ENCODE measurements around the gene COX17.
"Not testable (repeated sequence)": the region's sequence is repeated elsewhere in the genome, so short reads cannot be mapped to it uniquely, and the experiment has no call there.

The COX17 gene, protein sequence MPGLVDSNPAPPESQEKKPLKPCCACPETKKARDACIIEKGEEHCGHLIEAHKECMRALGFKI

DNA sequence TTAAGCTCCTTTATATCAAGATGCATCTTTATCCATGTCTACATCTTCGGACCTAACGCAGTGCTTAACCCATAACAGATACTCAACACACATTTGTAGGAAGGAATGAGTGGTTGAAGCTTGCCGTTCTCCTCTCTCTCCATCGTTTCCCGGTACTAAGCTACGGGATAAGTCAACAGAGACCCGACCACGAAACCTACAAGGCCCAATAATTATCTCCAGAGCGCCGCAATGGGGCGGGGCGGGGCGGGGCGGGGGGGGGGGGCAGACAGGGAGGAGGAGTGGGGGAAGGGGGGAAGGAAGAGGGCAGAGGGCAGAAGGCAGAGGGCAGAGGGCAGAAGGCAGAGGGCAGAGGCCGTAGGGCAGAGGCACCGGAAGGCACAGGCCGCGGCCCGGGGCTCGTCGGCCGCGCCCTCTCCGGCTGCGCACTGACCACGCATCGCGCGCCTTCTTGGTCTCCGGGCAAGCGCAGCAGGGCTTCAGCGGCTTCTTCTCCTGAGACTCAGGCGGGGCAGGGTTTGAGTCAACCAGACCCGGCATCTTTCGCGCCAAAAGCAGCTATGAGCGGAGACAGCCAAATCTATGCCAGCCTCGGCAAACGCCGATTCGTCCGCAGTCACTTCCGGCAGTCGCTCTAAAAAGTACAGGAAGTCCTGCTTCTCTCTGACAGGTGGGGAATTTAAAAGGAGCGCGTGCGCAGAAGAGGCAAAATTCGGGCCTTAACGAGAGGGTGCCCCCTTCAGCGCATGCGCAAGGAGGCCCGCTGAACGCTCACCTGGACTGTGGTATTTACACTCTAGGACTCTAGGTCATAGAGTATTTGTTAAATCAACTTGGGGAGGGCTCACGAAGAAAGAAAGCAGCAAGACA is at the start of gene COX17:
COX17 (minus strand) TSS at position 636 of the 870 bp plus-strand sequence; CDS start at position 540, 96 bp downstream.
- DNase-seq (ENCODE audit: low read depth), result peak; percentile 89

DNA sequence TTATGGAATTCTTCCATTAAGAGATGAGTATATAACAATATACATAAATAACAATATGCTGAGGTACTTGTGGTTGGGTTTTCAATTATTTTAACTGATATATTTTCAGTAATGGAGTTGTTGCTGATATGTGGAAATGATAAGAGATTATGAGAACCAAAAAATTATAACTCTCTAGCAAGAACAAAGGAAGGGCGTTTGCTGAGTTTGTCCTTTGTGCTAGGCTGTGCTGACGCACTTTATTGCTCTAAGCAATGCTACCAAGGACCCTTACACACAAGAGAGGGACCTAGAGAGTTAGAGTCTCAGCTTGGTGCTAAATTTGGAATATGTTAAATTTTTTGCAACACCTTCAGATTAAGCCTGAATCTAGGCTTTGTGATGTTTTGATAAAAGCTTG is 49.7 kb upstream of the COX17 start:
- no peak for DNase-seq (ENCODE audit: low read depth)

DNA sequence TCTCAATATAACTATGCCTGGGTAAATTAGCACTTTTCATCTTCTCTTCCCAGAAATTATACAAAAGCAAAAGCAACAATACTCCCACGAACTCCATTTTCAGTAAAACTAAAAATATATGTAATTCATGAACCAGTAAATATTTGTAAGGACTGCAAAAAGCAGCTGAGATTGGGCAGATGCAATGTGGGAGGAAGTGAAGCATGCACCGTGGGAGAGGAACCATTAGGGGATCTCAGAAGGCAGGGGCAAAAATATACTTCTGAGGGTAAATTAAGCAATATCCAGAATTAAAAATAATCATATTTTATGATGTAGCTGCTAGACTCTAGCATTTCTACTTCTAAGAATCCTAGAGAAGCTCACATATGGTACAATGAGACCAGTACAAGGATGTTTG is 45.8 kb upstream of the COX17 start:
- DNase-seq (ENCODE audit: low read depth), result no peak

DNA sequence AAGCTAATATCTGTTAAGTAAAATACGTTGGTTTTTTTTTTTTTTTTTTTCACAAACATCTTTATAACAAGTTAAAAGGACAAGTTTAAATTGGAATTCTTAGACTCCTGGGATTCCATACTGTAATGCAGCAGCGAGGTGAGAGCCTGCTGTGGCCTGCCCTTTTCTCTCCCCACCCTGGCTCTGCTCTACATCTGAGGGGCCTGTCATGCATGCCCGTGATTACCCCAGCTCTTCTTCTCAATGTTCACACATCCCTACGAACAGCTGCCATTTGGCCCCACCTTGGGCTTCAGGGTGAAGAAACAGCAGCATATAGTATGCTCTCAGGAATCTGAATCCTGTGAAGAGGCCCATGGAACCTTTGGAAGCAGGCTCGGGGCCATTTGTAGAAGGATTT is 40.3 kb upstream of the COX17 start:
- no peak for DNase-seq (ENCODE audit: low read depth)

DNA sequence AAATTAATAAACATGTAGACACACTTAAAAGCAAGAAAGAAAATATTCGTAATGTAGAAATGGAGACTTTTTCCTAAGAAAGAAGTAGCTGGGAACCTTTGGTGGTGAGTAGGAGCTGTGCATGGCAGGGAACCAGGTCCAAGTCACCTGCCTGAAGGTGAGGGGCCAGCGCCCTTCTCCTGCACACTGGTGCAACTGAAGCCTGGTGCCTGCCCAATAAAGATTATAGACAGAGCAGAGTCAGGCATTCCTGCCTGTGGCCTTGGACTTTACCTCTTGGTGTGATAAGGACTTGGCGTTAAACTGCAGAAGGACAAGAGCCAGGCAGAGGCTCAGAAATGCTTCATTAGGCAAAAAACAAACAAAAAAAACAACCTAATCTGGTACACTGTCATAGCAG is 39.8 kb upstream of the COX17 start:
- DNase-seq (ENCODE audit: low read depth), result no peak

DNA sequence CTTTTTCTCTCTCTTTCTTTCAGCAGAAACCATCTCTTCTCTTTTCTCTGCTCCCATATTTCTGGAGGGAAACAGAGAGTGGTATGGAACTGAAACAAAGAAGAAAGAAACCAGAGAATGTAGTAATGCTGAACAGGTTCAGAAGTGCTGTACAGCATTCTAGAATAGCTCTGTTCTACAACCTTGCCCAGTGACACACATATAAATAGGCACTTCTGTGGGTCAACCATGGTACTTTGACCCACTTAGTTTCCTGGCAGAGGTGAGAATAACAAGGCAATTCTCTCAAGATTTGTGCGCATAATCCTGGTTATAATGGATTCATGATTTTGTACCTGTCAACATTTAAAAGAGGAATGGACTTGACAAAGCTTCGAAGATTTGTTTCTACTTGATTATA is 37.9 kb upstream of the COX17 start:
- no peak for DNase-seq (ENCODE audit: low read depth)

DNA sequence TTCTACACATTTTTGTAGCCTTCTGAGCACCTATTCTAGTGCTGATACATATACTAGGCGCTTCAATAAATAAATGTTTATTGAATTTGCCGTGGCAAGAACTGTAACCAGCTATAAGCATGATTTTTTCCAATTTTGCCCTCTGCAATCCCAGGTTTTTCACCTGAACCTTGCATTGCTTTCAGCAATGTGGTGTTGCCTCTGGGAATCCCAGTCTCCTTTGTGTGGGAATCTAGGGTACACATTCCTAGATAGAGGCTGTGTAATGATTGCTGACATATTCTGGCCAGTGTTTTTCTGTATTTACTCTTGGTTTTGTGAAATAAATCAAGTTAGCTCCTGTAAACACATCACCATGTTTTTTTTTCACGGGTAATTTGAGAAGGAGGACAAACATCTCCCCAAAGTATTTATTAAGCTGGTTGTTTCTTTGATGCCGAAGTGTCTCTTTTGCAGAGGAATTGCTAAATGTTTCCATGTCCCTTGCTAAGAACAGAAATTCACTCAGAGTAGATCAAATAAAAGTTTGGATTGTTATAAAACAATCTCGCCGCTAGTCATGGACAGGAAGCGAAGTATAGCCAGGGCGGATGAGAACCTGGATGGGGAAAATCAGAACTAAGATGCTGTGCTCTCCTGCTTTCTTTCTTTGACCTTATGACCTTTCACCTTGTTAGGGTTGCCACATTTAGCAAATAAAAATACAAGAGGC is 26.8 kb upstream of the COX17 start:
- DNase-seq (ENCODE audit: low read depth), result no peak

DNA sequence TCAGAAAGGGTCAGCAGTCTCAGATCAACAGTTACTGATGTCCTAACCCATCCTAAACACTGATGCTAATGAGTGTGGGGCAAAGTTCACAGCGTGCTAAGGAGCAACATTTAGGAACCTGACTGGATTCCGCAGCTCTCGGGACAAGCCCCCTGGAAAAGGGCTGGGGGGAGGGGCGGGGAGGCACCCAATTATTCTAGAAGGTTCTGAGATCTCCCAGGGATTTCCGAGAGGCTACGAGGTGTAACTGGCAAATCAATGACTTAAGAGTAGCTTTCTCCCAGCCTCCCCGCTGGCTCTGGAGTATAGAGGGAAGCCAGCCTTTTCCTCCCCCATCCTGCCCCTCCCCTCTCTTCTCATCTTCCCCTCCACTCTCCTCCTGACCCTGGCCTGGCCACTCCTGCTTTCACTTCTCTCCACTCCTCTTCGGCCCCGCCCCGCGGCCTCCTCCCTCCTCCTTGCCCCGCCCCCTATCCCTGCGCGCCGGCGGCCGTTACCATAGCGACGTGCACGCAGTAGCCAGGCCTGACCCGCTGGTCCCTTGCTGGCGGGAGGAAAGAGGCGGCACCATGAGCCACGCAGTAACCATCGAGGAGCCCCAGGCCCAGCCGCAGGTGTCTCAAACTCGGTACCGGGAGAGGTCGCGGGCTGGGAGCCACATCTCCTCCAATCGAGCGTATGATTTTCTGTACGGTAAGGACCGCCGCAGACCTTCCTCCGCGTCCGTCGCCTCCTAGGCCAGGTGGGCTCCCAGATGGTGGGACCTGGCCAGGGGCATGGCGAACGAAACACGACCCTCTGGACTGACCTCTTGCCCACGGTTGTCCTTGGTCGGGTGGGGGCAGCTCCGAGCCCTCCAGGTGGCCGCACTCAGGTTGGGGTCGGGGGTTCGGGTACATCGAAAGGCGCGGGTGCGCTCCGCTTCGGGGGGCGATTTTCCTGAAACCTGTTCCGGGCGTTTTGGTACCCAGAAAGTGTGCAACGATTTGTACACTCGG is 25.6 kb upstream of the COX17 start, which contains the start of gene CFAP91:
CFAP91 (plus strand) TSS at position 493 of the 998 bp plus-strand sequence; CDS start at position 570, 77 bp downstream.
- DNase-seq (ENCODE audit: low read depth), result peak; percentile 67

DNA sequence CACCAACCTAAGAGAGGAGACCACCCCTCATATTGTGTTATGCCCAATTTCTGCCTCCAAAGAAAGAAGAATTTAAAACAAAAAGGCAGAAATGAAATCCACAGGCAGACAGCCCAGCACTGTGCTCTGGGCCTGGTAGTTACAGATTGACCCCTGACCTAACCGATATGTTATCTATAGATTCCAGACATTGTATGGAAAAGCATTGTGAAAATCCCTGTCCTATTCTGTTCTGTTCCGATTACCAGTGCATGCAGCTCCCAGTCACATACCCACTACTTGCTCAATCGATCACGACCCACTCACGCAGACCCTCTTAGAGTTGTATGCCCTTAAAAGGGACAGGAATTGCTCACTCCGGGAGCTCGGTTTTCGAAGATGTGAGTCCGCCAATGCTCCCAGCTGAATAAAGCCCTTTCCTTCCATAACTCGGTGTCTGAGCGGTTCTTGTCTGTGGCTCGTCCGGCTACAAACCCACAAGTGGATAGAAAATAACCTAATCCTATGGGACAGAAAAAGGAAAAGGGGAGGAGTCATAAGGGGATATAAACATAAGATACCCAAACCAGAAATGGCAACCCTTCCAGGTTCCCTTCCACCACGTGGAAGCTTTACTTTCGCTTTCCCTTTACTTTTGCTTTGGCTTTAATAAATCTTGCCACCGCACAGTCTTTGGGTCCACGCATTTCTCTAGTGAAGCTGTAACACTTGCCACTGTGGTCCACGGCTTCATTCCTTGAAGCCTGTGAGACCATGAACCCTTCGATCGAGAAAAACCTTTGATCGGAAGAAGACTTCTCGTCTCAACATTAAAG is 23.9 kb upstream of the COX17 start:
- no peak for DNase-seq (ENCODE audit: low read depth)

DNA sequence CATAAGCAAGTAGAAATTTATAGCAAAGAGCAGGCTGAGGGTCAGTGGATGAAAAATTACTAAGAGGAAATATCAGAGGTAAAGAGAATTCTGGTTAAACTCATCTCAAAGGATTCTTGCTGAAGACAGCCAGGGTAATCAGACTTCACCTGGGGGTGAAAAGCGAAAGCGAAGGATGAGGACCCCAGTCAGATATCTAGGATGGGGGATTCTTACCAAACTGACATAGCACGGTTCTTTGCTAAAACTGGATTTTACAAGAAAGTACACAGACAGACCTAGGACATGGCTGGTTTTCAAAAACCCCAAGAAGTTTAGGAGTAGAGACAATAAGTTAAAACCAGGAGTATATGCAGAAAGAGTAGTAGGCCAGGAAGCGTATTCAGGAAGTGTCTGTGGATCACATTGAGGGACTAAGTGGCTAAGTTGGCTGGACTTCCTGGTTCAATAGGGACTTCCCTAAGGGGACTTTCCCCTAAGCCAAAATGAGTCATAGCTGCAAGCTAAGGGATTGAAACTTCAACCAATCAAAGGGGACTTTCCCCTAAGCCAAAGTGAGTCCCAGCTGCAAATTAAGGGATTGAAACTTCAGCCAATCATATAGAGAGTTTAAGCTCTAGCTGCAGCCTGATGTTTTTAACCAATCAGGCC is 23.2 kb upstream of the COX17 start:
- DNase-seq (ENCODE audit: low read depth), result no peak

DNA sequence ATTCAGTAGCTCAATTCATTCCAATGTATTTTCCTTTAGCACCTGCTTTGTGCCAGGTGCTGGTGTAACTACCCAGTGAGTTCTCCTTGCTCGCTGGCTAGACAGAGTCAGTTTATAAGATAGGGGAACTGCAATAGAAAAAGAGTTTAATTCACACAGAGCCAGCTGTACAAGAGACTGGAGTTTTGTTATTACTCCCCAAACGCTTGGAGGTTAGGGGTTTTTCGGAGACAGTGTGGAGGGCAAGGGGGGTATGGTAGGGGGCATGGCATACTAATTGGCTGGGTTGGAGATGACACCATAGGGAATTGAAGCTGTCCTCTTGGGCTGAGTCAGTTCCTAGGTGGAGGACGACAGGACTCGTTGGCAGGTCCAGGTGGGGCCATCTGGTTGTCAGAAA is 20.2 kb upstream of the COX17 start:
- no peak for DNase-seq (ENCODE audit: low read depth)

DNA sequence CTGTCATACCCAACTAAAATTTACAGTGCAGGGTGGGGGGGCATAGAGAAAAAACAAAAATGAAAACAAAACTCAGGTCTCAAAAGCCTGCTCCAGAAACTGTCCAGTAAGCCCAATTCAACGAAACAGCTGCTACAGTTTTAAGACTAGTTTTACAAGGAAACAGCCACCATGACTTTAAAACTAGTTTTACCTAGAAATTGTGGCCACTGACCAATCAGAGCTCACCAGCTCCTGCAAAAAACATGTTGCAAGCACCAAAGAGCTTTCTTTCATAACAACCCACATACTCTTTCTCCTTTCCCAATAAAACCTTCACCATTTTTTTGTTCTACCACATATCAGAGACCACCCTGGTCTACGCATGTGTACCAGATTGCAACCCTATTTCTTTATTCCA is 18.3 kb upstream of the COX17 start:
- no peak for DNase-seq (ENCODE audit: low read depth)

DNA sequence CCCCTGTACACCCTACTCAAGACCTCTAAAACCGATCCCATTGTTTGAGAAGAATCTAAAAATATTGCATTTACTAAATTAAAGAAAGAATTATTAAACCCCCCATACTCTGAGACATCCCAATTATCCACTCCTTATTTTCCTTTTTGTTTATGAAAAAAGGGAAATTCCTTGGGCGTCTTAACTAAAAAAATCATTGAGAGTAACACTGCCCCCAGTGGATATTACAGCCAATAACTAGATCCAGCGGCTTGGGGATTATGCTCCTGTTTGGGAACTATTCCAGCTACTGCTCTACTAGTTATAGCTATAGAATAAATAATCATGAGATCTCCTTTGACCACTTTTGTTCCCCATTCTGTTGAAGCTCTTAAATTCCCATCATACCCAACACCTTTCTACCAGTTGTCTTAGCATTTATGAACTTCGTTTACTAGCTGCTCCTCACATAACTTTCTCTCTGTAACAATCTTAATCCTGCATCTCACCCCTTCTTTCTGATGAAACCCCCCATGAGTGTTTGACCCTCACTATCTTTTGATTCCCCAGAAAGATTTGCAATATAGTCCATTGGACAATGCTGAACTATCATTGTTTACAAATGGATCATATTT is 12.9 kb upstream of the COX17 start:
- DNase-seq (ENCODE audit: low read depth), result no peak

DNA sequence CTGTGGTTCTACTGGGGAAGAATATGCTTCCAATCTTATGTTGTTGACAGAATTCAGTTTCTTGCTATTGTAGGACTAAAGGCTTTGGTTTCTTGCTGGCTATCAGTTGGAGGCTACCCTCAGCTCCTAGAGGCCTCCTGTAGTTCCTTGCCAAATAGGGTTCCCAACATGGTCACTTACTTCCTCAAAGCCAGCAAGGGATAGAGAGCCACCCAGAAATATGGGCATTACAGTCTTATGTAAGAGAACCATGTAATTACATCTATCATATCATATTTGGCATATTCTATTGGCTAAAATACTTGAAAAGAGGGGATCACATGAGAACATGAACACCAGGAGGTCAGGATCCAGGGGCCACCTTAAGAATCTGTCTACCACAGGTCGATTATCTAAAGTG is 6.2 kb upstream of the COX17 start:
- DNase-seq (ENCODE audit: low read depth), result no peak

DNA sequence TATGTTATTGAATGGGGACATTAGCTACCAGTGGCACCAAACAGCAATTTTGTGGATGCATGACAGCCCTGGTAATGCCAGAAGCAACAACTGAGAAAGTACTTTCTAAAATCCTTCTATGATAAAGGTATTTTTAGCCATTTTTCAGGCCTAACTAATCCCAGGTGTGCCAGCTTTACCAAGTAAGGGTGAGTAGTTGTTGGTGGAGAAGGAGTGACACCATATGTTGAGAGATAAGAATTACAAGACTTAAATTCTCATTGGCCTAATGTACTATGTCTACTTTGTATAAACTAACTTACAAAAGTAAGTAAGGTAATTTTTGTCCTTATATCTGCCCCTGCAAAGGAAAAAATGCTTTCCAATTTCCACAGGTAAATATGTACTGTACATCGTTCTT is 4.1 kb upstream of the COX17 start:
- DNase-seq (ENCODE audit: low read depth), result no peak

DNA sequence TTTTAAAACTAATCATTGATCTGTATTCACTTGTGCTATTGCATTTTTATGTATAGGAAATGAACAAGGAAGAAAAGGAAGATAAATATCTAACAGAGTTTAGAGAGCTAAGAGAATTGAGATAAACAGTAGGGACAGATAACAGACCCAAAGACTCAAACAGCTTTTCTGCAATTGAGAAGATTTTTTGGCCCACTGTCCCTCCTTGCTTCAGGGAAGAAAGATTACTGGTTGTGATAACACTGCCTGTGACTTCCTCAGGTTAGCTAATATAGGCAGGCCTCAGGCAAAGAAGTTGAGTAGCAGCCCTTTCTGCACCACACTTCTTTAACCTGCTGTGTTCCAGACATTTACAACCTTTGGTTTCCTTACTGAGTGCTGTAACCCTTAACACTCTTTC is 2.7 kb upstream of the COX17 start:
- no peak for DNase-seq (ENCODE audit: low read depth)

DNA sequence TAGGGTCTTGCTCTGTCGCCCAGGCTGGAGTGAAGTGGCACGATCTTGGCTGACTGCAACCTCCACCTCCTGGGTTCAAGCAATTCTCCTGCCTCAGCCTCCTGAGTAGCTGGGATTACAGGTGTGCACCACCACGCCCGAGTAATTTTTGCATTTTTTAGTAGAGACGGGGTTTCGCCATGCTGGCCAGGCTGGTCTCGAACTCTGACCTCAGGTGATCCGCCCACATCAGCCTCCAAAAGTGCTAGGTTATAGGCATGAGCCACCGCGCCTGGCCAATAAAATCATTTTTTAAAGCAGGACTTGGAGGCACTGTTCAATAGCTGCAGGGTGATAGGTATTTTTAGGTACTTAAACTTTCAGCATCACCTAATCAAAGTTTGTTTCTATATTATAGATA is 1.0 kb upstream of the COX17 start:
- DNase-seq (ENCODE audit: low read depth), result not testable (repeated sequence)

DNA sequence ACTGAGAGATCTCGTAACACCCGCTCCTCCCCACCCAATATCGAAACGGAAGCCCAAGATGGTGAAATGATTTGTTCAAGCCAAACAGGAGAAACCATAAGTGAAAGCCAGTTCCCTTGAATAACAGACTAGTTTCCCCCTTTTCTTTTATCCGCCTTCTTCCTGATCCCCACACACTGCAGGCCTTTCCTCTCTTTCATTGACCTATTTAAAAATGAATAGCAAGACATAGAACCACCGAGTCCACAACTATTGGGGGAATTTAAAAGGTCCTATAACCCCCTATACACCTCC is 382 bp upstream of the COX17 start:
- DNase-seq (ENCODE audit: low read depth), result no peak

DNA sequence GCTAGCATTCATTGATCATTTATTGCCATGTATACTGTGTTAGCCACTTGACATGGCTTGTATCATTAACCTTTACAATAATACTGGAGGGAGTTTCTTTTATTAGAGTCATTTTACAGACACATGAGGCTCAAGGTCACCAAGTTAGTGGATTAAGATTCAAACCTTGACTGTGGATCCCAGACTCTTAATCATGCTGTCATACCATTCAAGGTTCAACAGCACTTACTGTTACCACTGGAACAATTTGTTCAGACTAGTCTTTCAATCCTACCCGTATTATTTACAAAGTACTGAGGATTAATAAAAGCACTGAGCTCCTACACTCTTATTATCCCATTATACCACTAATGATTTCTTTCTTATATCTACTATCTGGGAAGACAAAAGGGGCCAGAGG is 1.2 kb downstream of the COX17 start:
- DNase-seq (ENCODE audit: low read depth), result no peak

DNA sequence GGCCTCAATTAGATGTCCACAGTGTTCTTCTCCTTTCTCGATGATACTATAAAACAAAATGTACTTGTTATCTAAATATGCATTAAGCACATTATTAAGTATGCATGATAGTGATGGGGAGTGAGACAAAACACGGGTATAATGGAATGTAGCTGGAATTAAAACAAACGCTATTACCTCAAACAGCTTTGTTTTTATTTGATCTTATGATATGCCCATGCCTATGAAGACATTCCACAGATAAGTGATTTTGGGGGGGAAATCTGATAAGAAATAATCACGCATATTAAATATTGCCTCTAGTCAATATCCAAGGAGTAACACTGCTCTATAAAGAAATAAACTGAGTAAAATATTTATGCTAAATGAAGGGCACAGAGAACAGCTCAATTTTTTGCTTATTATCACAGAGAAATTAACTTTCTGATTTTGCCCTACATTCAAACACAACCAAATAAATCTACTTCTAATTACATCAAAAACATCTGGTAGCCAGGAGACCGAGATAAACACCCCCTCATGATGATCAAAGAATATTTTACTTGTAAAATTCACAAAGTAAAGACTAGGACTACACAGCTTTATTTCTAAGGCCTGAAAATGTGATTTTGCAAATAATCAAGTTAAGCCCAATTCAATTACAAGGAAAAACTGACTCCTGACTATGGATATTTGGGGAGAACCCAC is 1.9 kb downstream of the COX17 start:
- no peak for DNase-seq (ENCODE audit: low read depth)
